Uterus (tissue), 2 donors: ENCODE data around the gene DNASE1L1.

Experiments
- CTCF ChIP-seq, 4 experiments: fragments of 200-600 bp in 2 of 4; fragments of 450-650 bp in 2 of 4; sonication (generic) in 2 of 4; IDR thresholded peaks; one replicate each; pipeline ENCODE4 v1.5.1; 2016 to 2019; ENCODE audit warnings: antibody characterized with exemption in 4 of 4, mild to moderate bottlenecking in 2 of 4, moderate library complexity in 1 of 4
- POLR2A ChIP-seq, 2 donors: fragments of 450-650 bp; IDR thresholded peaks; one replicate each; pipeline ENCODE4 v1.6.1; 2016; ENCODE audit warnings: antibody characterized with exemption in 2 of 2, mild to moderate bottlenecking in 1 of 2, moderate library complexity in 1 of 2

DNA sequence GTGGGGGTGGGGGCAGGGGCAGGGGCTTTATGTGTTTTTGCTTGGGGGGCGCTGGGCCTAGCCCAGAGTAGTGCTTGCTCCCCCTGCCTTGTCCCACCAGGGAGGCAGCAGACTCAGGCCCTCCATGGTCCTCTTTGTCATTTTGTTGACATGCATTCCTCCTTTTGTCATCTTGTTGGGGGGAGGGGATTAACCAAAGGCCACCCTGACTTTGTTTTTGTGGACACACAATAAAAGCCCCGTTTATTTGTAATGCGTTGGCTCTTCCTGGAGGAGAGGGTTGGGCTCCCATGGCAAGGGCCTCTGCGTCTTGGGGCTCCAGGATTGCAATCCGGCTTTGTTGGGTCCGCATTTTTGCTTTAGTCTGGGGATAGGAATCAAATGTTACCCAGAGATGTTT lies 27.8 kb downstream of the DNASE1L1 start:
- TF ChIP-seq POLR2A (IDR thresholded peaks at IDR 0.05) (no peak), CTCF (IDR thresholded peaks at IDR 0.05) (no peak)
